ENCODE results near the gene C3orf85. TPM values are rescaled to one million over a fixed set of nuclear protein-coding genes. Genes with fewer than 3 reads are reported as not detected.

Gene C3orf85
- total RNA-seq, 4 donors from 2014 or later, result not detected

- 78 to 100% methylated on average over 1 to 4 of the region's 4 CpGs for WGBS, 2 donors (ENCODE audit: low coverage in 1 of 2)
- Histone ChIP-seq H3K9me3 (no peaks in the 10 kb centered on the region), H3K36me3 (no peaks in the 10 kb centered on the region), H3K27me3 (no peaks in the 10 kb centered on the region), H3K27ac (no peak overlapping the region), H3K4me1 (no peaks in the 10 kb centered on the region), H3K4me3 (no peak overlapping the region)
- no peak for ATAC-seq
- no peak for TF ChIP-seq CTCF (IDR thresholded peaks at IDR 0.05)
- TF ChIP-seq POLR2A (IDR thresholded peaks at IDR 0.05), result no peak
- TF ChIP-seq POLR2AphosphoS5 (IDR thresholded peaks at IDR 0.05), result no peak
- TF ChIP-seq EP300 (IDR thresholded peaks at IDR 0.05), result no peak
These were observed 3.8 kb downstream of the C3orf85 start for GRCh38 chr3:109140318-109140717.

GRCh38 chr3:109143646-109144045 lies 7.1 kb downstream of the C3orf85 start:
- Histone ChIP-seq H3K27ac (no peak overlapping the region), H3K36me3 (no peaks in the 10 kb centered on the region), H3K9me3 (no peaks in the 10 kb centered on the region), H3K27me3 (no peaks in the 10 kb centered on the region), H3K4me3 (no peak overlapping the region), H3K4me1 (no peaks in the 10 kb centered on the region)
- WGBS, 2 donors (ENCODE audit: low coverage in 1 of 2), result 77 to 79% methylated on average over 1 of the region's 1 CpG
- ATAC-seq, result no peak
- TF ChIP-seq POLR2AphosphoS5 (IDR thresholded peaks at IDR 0.05), result no peak
- TF ChIP-seq POLR2A (IDR thresholded peaks at IDR 0.05), result no peak
- no peak for TF ChIP-seq CTCF (IDR thresholded peaks at IDR 0.05)
- no peak for TF ChIP-seq EP300 (IDR thresholded peaks at IDR 0.05)

- Histone ChIP-seq H3K4me3 (no peak overlapping the region), H3K36me3 (no peaks in the 10 kb centered on the region), H3K27ac (no peak overlapping the region), H3K4me1 (no peaks in the 10 kb centered on the region), H3K27me3 (no peaks in the 10 kb centered on the region), H3K9me3 (no peaks in the 10 kb centered on the region)
- WGBS, 2 donors (ENCODE audit: low coverage in 1 of 2), result 95 to 100% methylated on average over 2 of the region's 2 CpGs
- no peak for TF ChIP-seq POLR2A (IDR thresholded peaks at IDR 0.05)
- no peak for ATAC-seq
These were observed 12.6 kb downstream of the C3orf85 start for GRCh38 chr3:109149078-109149477.

GRCh38 chr3:109152320-109152719 lies 15.8 kb downstream of the C3orf85 start:
- H3K36me3 ChIP-seq, result no peaks in the 10 kb centered on the region
- no peaks in the 10 kb centered on the region for H3K9me3 ChIP-seq
- WGBS, 2 donors (ENCODE audit: low coverage in 1 of 2), result 70% methylated on average over 4 of the region's 4 CpGs
- H3K4me1 ChIP-seq, result no peaks in the 10 kb centered on the region
- ATAC-seq, result no peak
- no peaks in the 10 kb centered on the region for H3K27me3 ChIP-seq
- H3K4me3 ChIP-seq, result no peak overlapping the region
- H3K27ac ChIP-seq, result no peak overlapping the region
- TF ChIP-seq EP300 (IDR thresholded peaks at IDR 0.05) (no peak), POLR2A (IDR thresholded peaks at IDR 0.05) (no peak), CTCF (IDR thresholded peaks at IDR 0.05) (no peak), POLR2AphosphoS5 (IDR thresholded peaks at IDR 0.05) (no peak)

GRCh38 chr3:109154979-109155378 lies 18.5 kb downstream of the C3orf85 start:
- WGBS, 2 donors (ENCODE audit: low coverage in 1 of 2), result 40 to 56% methylated on average over 1 to 2 of the region's 2 CpGs
- no peak for TF ChIP-seq CTCF (IDR thresholded peaks at IDR 0.05)
- TF ChIP-seq POLR2A (IDR thresholded peaks at IDR 0.05), result no peak
- TF ChIP-seq POLR2AphosphoS5 (IDR thresholded peaks at IDR 0.05), result no peak
- no peak for TF ChIP-seq EP300 (IDR thresholded peaks at IDR 0.05)
- H3K27ac ChIP-seq, result no peak overlapping the region
- H3K4me1 ChIP-seq, result no peaks in the 10 kb centered on the region
- H3K27me3 ChIP-seq, result no peaks in the 10 kb centered on the region
- H3K9me3 ChIP-seq, result no peaks in the 10 kb centered on the region
- no peaks in the 10 kb centered on the region for H3K36me3 ChIP-seq
- ATAC-seq, result no peak
- no peak overlapping the region for H3K4me3 ChIP-seq
